ENCODE measurements around the gene COBLL1.

DNA sequence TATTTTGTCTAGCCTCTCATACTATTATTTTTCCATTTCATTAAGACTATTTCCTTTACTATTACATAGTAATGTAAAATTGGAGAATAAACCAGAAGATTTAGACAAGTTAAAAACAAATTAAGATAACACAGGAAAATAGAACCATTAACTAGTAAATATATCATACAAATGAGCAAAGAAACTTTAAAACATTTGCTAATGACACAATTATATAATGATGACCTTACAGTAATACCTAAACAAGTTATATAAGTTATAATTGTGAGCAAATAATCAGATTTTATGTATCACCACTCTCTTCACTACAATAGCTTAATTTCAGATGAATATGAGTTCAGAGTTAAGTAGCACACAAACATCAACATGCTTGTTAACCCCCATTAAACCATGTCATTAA lies 147.8 kb downstream of the COBLL1 start:
- TF ChIP-seq ZNF175 (tag by site-specific recombination; IDR thresholded peaks at IDR 0.05): no peak
- no peak for TF ChIP-seq ZNF843 (tag by site-specific recombination; IDR thresholded peaks at IDR 0.05)
- no peak for TF ChIP-seq ZBTB1 (tag by site-specific recombination; IDR thresholded peaks at IDR 0.05)
- TF ChIP-seq, protein P1, sequence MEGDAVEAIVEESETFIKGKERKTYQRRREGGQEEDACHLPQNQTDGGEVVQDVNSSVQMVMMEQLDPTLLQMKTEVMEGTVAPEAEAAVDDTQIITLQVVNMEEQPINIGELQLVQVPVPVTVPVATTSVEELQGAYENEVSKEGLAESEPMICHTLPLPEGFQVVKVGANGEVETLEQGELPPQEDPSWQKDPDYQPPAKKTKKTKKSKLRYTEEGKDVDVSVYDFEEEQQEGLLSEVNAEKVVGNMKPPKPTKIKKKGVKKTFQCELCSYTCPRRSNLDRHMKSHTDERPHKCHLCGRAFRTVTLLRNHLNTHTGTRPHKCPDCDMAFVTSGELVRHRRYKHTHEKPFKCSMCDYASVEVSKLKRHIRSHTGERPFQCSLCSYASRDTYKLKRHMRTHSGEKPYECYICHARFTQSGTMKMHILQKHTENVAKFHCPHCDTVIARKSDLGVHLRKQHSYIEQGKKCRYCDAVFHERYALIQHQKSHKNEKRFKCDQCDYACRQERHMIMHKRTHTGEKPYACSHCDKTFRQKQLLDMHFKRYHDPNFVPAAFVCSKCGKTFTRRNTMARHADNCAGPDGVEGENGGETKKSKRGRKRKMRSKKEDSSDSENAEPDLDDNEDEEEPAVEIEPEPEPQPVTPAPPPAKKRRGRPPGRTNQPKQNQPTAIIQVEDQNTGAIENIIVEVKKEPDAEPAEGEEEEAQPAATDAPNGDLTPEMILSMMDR (tag by site-specific recombination; IDR thresholded peaks at IDR 0.05): no peak
- no peak for TF ChIP-seq ZFP69B (tag by site-specific recombination; IDR thresholded peaks at IDR 0.05)
- TF ChIP-seq ZNF777 (tag by site-specific recombination; IDR thresholded peaks at IDR 0.05; ENCODE audit: borderline replicate concordance): no peak
- TF ChIP-seq, protein P2, sequence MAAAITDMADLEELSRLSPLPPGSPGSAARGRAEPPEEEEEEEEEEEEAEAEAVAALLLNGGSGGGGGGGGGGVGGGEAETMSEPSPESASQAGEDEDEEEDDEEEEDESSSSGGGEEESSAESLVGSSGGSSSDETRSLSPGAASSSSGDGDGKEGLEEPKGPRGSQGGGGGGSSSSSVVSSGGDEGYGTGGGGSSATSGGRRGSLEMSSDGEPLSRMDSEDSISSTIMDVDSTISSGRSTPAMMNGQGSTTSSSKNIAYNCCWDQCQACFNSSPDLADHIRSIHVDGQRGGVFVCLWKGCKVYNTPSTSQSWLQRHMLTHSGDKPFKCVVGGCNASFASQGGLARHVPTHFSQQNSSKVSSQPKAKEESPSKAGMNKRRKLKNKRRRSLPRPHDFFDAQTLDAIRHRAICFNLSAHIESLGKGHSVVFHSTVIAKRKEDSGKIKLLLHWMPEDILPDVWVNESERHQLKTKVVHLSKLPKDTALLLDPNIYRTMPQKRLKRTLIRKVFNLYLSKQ (tag by site-specific recombination; IDR thresholded peaks at IDR 0.05; ENCODE audit: borderline replicate concordance): no peak
- TF ChIP-seq ZNF623 (tag by site-specific recombination; IDR thresholded peaks at IDR 0.05): no peak

Data from HEK293 (cell line).